HG03039 (cell line): ENCODE results near the gene GASK1B.

Source experiments
- ATAC-seq: cut with Tn5 transposase; IDR thresholded peaks from one replicate; pipeline ENCODE4 v1.9.1; 2021; ENCODE audit warnings: mild to moderate bottlenecking, moderate library complexity; ENCODE audit not compliant: unreplicated experiment

Gene GASK1B

GRCh38 chr4:158172261-158173258 is at the start of gene GASK1B:
Gene GASK1B (minus strand): TSS chr4:158173025. CDS start chr4:158171375, 1,650 bp downstream.
- ATAC-seq = no peak

- ATAC-seq = no peak
Observed at GRCh38 chr4:158219623-158220022, 46.8 kb upstream of the GASK1B start.

GRCh38 chr4:158217763-158218162 is 44.9 kb upstream of the GASK1B start:
- ATAC-seq = no peak

GRCh38 chr4:158214856-158215255 is 42.0 kb upstream of the GASK1B start:
- ATAC-seq = no peak

GRCh38 chr4:158213466-158213865 is 40.6 kb upstream of the GASK1B start:
- ATAC-seq = no peak

GRCh38 chr4:158211222-158211621 is 38.4 kb upstream of the GASK1B start:
- no peak for ATAC-seq

GRCh38 chr4:158209825-158210807 is 37.3 kb upstream of the GASK1B start, which contains the start of gene TMEM144:
Gene TMEM144 (plus strand): TSS chr4:158210486. CDS start chr4:158212668, 2,182 bp downstream.
- peak; percentile 90 for ATAC-seq

GRCh38 chr4:158208963-158209640 is 36.3 kb upstream of the GASK1B start:
- peak; percentile 80 for ATAC-seq

- ATAC-seq = no peak
Observed at GRCh38 chr4:158203929-158204328, 31.1 kb upstream of the GASK1B start.

GRCh38 chr4:158203436-158203835 is 30.6 kb upstream of the GASK1B start:
- no peak for ATAC-seq

GRCh38 chr4:158202481-158202880 is 29.7 kb upstream of the GASK1B start:
- no peak for ATAC-seq

- ATAC-seq = no peak
Observed at GRCh38 chr4:158201876-158202275, 29.1 kb upstream of the GASK1B start.

- ATAC-seq = no peak
Observed at GRCh38 chr4:158201322-158201721, 28.5 kb upstream of the GASK1B start.

GRCh38 chr4:158200214-158200613 is 27.4 kb upstream of the GASK1B start:
- no peak for ATAC-seq

GRCh38 chr4:158197194-158197776 is 24.5 kb upstream of the GASK1B start:
- no peak for ATAC-seq

GRCh38 chr4:158195297-158195696 is 22.5 kb upstream of the GASK1B start:
- ATAC-seq = no peak

GRCh38 chr4:158193171-158193749 is 20.4 kb upstream of the GASK1B start:
- no peak for ATAC-seq

GRCh38 chr4:158192439-158193158 is 19.8 kb upstream of the GASK1B start:
- ATAC-seq = no peak

GRCh38 chr4:158190718-158191117 is 17.9 kb upstream of the GASK1B start:
- no peak for ATAC-seq
